ENCODE data around the gene C12orf43.

Gene C12orf43

GRCh38 chr12:120999191-121000120 lies 16.8 kb downstream of the C12orf43 start:
- no peak for DNase-seq (ENCODE audit: low spot score)

GRCh38 chr12:120998435-120998834 lies 17.9 kb downstream of the C12orf43 start:
- DNase-seq (ENCODE audit: low spot score) = no peak

GRCh38 chr12:120997448-120997847 lies 18.8 kb downstream of the C12orf43 start:
- no peak for DNase-seq (ENCODE audit: low spot score)

- DNase-seq (ENCODE audit: low spot score) = no peak
Measured at GRCh38 chr12:120996133-120996746, 20.0 kb downstream of the C12orf43 start.

- DNase-seq (ENCODE audit: low spot score) = no peak
Measured at GRCh38 chr12:120994589-120995337, 21.5 kb downstream of the C12orf43 start.

GRCh38 chr12:120994059-120994458 lies 22.2 kb downstream of the C12orf43 start:
- DNase-seq (ENCODE audit: low spot score) = no peak

- no peak for DNase-seq (ENCODE audit: low spot score)
Measured at GRCh38 chr12:120993496-120993895, 22.8 kb downstream of the C12orf43 start.

- DNase-seq (ENCODE audit: low spot score) = no peak
Measured at GRCh38 chr12:120992989-120993388, 23.3 kb downstream of the C12orf43 start.

- DNase-seq (ENCODE audit: low spot score) = no peak
Measured at GRCh38 chr12:120991965-120992364, 24.3 kb downstream of the C12orf43 start.

- no peak for DNase-seq (ENCODE audit: low spot score)
Measured at GRCh38 chr12:120990487-120991055, 25.7 kb downstream of the C12orf43 start.

- no peak for DNase-seq (ENCODE audit: low spot score)
Measured at GRCh38 chr12:120989687-120990086, 26.6 kb downstream of the C12orf43 start.

GRCh38 chr12:120988658-120989057 lies 27.6 kb downstream of the C12orf43 start:
- no peak for DNase-seq (ENCODE audit: low spot score)

- DNase-seq (ENCODE audit: low spot score) = no peak
Measured at GRCh38 chr12:120988234-120988633, 28.1 kb downstream of the C12orf43 start.

- no peak for DNase-seq (ENCODE audit: low spot score)
Measured at GRCh38 chr12:120984351-120984898, 31.9 kb downstream of the C12orf43 start.

GRCh38 chr12:120983759-120984158 lies 32.5 kb downstream of the C12orf43 start:
- DNase-seq (ENCODE audit: low spot score) = no peak

- DNase-seq (ENCODE audit: low spot score) = no peak
Measured at GRCh38 chr12:120982659-120983058, 33.6 kb downstream of the C12orf43 start.

- no peak for DNase-seq (ENCODE audit: low spot score)
Measured at GRCh38 chr12:120981407-120981941, 34.8 kb downstream of the C12orf43 start.

GRCh38 chr12:120980800-120981368 lies 35.4 kb downstream of the C12orf43 start:
- DNase-seq (ENCODE audit: low spot score) = no peak

GRCh38 chr12:120979862-120980696 lies 36.2 kb downstream of the C12orf43 start:
- DNase-seq (ENCODE audit: low spot score) = no peak

GRCh38 chr12:120979220-120979861 lies 36.9 kb downstream of the C12orf43 start:
- no peak for DNase-seq (ENCODE audit: low spot score)
